HG03025 (cell line): Measurements from ENCODE around the gene FLT1.

Experiments used
- ATAC-seq: cut with Tn5 transposase; IDR thresholded peaks from one replicate; pipeline ENCODE4 v1.9.1; 2021; ENCODE audit warnings: mild to moderate bottlenecking, moderate library complexity; ENCODE audit not compliant: unreplicated experiment, low FRiP score

Gene FLT1

DNA sequence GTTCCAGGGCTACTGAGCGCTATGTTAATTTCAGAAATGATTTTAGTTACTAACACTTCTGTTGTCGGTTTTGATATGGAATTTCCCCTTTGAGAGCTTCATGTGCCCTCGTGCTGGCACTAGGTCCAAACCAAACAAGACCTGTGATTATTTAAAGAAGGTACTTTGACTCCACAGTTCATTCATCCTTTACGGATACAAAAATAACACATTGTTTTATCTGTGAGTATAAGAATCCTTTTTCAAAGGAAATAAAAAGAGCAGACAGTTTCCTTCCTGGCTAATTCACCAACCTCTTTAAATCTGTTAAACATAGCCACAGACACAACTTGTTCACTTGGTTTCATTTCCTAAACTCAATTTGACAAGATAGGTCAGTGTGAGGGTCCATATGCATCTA, 141.2 kb downstream of the FLT1 start:
- ATAC-seq = no peak

DNA sequence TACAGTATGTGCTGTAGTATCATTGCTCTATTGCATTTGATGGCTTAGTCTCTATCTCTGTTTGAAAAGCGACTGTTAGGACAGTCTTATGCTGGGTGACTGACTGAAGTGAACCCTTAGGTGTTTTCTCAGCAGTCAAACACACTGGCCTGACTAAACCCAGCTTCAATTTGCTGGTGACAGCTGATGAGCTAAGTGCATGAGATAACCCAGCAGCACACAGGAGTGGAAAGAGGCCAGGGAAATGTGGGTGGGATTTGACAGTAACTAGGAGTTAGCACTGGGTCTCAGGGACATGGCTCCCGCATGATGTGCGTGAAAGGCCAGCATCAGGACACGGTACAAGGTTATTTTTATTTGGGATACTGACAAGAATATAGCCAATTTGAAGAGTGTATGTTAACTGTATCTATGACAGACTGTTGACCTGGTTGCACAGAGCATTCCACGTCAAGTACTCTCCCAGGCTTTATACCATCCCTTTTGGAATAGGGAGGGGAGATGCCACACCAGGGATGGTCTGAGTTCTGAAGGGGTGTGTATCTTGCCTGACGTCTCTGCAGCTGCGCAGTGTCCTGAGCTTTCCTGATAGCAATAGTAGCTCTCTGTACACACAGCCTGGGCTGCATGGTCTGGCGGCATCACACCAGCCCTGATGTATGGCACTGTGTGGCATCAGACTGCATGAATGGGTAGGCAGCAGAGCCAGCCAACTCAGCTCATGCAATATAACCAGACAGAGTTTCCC, 144.8 kb downstream of the FLT1 start:
- no peak for ATAC-seq

GRCh38 chr13:28349371-28349770, 145.6 kb downstream of the FLT1 start:
- no peak for ATAC-seq

GRCh38 chr13:28347456-28348371, 147.2 kb downstream of the FLT1 start:
- no peak for ATAC-seq

DNA sequence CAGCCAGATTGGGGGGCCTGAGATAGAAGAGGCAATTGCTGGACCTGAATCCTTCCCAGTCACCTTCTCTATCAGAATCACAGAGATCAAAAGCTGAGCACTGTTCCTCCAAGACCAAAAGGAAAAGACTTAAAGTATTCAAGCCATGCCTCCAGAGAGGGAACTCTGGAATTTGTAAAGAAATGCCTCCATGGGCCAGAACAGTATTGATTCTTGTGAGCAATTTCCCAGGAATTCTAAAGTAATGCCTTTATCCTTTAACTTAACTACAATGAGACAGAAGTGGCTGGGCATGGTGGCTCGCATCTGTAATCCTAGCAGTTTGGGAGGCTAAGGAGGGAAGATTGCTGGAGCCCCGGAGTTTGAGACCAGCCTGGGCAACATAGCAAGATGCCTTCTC, 148.8 kb downstream of the FLT1 start:
- no peak for ATAC-seq

DNA sequence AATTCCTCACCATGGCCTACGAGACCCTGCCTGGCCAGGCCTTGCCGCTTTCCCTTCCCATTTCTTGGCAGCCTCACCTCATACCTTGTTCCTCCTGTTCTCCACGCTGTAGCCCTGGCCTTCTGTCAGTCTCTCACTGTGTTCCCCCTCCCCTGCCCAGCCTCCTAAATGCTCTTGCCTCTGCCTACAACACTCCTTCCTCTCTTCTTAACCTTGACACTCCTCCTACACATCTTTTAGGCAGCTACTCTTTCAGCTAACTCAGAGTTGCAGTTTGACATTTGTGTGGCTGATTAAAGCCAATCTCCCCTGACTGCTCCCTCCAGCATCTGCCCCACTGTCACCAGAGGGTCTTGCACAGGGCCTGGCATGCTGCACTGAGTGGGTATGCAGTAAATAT, 150.8 kb downstream of the FLT1 start:
- ATAC-seq = no peak

- ATAC-seq = no peak
These were observed 152.7 kb downstream of the FLT1 start for GRCh38 chr13:28342251-28342650.

- no peak for ATAC-seq
These were observed 154.6 kb downstream of the FLT1 start for GRCh38 chr13:28340272-28340793.

- no peak for ATAC-seq
These were observed 155.5 kb downstream of the FLT1 start for GRCh38 chr13:28339419-28339818.

GRCh38 chr13:28338742-28339141, 156.2 kb downstream of the FLT1 start:
- ATAC-seq = no peak

DNA sequence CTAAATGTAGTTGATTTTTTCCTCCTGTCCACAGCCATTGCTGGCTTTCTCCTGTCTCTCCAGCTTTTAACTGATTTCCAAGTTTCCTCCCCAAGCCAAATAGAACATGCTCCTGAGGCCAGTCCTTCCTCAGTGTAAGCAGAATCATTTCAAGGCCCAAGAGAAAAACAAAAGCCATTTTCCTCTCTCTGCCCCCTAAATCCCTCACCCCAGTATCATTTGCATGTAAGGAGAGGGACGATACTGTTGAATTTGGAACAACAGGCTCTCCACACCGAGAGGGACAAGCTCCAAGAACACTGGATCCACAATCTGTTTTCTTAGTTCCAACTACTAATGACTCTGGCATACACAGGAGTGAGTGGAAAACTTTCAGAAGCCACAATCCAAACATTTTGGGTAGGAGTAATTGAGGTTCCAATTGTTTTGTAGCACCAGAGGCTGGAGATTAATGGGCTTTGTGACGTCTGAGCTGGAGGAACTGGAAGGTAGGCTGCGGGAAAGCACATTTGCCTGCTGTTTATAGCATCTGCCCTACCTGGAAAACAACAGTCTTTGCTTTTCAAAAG, 156.8 kb downstream of the FLT1 start:
- ATAC-seq = no peak

DNA sequence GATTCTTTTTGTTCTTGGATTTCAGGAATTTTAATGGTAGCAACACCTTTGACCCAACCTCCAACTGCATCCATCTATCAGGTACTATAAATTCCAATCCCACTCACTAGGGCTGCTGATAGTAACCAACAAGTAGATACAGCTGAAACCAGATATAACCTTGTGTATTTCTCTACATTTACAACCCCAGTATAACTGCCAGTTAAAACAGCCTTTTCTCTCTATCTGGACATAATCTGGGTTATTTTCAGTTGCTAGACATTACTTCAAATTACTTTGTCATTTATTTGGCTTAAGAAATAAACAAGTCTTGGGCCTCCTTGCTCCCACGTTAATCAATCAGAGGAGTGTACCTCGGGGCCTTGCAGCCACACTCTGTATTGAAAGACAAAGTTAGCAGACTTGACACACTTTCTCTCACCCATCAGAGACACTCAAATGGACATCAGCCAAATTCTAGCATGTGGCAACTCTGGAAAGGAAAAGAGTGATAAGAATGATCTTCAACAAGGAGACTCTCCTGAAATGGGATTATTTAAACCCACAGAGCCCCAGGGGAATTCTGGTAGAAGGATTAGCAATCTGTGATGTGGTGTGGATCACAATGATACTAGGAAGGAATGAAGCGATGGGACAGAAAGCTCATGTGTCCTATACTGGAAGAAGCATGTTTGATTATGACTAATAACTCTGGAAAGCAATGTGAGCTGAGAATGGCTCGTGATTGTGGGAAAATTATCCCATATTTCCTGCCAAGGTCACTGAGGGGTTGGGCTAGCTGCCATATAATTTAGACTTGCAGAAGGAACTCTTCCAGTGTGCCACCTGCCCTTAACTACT, 157.5 kb downstream of the FLT1 start:
- no peak for ATAC-seq

DNA sequence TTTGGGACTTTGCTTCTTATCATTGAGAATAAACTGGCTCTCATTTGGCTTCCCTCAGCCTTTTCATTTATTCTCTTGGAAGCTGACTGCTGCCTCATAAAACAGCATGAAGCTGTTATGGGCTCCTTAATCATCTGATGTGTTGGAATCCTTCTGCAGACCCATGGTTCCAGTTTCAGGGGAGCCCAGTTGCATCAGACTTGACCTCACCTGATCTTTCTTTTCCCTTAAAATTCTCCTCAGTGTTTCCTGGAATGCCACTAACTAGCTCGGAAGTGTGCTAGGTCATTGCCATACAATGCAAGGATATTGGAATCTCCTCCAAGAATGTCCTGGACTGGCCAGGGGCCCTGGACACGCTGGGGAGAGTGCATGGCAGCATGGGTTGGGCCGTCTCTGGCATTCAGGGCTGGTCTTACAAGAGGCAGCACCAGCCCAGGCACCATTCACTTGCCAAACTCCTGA, 158.7 kb downstream of the FLT1 start:
- ATAC-seq = no peak

- ATAC-seq = peak; percentile 63
These were observed 161.6 kb downstream of the FLT1 start for GRCh38 chr13:28333204-28333881.

DNA sequence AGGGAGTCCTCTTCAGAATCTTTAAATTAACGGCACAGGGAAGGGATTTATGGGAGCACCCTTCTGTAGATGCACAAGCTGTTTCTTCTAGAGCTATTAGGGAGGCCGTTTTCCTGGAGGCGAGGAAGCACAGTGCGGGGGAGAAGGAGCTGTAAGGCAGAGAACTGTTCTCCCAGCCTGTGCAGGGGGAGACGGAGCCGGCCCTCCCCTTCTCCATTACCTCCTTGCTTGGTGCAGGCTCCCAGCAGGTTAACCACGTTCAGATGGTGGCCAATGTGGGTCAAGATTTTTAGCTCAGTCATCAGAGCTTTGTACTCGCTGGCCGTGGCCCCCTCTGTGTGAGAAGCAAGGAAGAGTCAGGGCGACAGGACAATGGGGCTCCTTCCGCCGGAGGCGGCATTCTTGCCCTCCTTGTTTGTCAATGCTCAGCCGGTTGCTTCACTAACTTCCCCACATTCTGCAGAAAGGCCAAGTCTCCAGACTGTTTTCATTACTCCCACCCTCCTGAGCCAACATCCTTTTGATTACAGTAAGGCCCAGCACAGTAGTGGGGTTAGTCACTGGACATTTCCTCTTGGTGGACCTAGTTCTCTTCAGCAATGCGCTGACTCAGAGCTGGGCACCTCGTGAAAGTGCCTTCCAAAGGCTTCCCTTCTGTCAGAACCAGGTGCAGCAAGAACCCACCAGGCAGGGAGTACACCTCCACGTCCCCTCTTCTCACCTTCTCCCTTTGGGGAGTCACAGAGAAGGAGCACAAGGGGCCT, 165.4 kb downstream of the FLT1 start:
- no peak for ATAC-seq

- no peak for ATAC-seq
These were observed 166.7 kb downstream of the FLT1 start for GRCh38 chr13:28328271-28328607.

DNA sequence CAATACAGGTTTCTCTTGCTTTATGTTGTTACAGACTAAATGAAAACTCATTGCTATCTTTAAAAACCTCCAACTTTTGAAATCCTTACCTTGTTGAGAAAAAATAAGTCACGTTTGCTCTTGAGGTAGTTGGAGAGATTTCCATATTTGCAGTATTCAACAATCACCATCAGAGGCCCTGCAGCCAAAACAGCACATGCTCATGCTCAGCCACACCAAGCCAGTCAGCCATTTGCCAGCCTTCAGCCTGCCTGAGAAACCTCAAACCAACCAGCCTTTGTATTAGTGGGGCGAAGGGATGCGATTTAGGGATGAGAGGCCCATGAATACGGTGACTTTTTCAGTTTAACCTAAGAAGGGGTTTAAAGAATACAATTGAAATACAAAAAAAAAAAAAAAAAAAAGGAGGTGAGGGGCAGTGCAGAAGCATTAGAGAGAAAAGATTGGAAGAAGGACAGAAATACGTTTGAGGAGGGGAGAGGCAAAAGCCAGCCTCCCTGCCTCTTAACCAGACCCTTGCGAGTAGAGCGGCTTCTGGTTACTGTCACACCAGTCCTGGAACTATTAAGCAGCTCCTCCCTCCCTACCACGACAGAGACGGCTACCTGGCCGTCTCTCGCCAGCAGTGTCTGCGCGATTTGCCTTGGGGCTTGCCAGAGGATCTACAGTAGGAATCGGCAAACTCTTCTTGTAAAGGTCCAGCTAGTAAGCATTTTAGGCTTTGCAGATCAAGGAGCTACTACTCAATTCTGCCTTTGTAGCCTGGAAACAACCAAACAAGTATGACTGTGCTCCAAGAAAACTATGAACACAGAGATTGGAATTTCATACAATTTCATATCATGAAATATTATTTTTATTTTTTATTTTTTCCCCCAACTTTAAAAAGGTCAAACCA, 167.3 kb downstream of the FLT1 start:
- no peak for ATAC-seq

DNA sequence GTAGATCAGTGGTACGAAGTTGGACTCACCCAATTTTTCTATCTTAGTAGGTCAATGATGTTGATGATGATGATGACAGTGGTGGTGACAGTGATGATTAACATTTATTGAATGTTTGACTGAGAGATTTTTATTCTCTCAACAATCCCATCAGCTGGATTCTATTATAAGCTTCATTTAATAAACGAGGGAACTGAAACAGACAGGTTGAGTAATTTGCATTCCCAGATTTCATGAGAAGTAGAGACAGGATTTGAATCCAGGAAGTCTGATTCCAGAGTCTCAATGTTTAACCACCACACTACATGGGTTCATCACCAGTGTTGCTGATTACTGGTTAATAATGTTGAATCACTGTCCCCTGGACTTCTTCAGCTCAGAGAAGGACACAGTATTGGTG, 168.9 kb downstream of the FLT1 start:
- no peak for ATAC-seq
